Activated naive CD4-positive, alpha-beta T cell treated with anti-CD3 and anti-CD28 coated beads for 36 hours (primary cell): ENCODE measurements around the gene FBN2. TPM values are rescaled to one million over a fixed set of nuclear protein-coding genes. Genes with fewer than 3 reads are reported as not detected.

Experiments
- CTCF ChIA-PET: fragments of 350-600 bp; sonication (Branson Sonifier 250); formaldehyde crosslinking; loops from one replicate; lab custom pipeline; 2021; ENCODE audit warnings: antibody characterized with exemption; lab: Charles Lee
- DNase-seq: peaks from one replicate; pipeline ENCODE4 v3.0.0-alpha.2; 2020
- H3K27ac Mint-ChIP-seq: one replicate; pipeline ENCODE4 v1.8.0; 2021; ENCODE audit warnings: mild to moderate bottlenecking, mixed read lengths
- H3K27me3 Mint-ChIP-seq: one replicate; pipeline ENCODE4 v1.8.0; 2021; ENCODE audit warnings: low read depth, mixed read lengths
- H3K36me3 Mint-ChIP-seq: one replicate; pipeline ENCODE4 v1.8.0; 2021; ENCODE audit warnings: low read depth, mixed read lengths
- H3K4me1 Mint-ChIP-seq: one replicate; pipeline ENCODE4 v1.8.0; 2021; ENCODE audit warnings: low read depth, mixed read lengths
- H3K4me3 Mint-ChIP-seq: one replicate; pipeline ENCODE4 v1.8.0; 2021; ENCODE audit warnings: mild to moderate bottlenecking, moderate library complexity, mixed read lengths
- H3K9me3 Mint-ChIP-seq: one replicate; pipeline ENCODE4 v1.8.0; 2021; ENCODE audit warnings: mixed read lengths
- intact Hi-C: fragments of 100-400 bp; cut with micrococcal nuclease; formaldehyde crosslinking; loops from one replicate; pipeline ENCODE4 v1.15.1; 2023
- total RNA-seq, 2 experiments: library from RNA; stranded (reverse); gene quantifications; one replicate each; pipeline ENCODE4 v1.2.3, GENCODE V29; 2021

The FBN2 gene
- total RNA-seq, 2 experiments from 2014 or later: not detected

- CTCF ChIA-PET: no interaction called here
- no peaks in the 10 kb centered on the region for H3K4me1 Mint-ChIP-seq
- no peak for DNase-seq
- H3K27me3 Mint-ChIP-seq: no peaks in the 10 kb centered on the region
- H3K4me3 Mint-ChIP-seq: no peak overlapping the region
- intact Hi-C loops: no loop called here
- no peaks in the 10 kb centered on the region for H3K9me3 Mint-ChIP-seq
- no peak overlapping the region for H3K27ac Mint-ChIP-seq
- H3K36me3 Mint-ChIP-seq: no peaks in the 10 kb centered on the region
Observed at GRCh38 chr5:128435861-128436260, 102.2 kb downstream of the FBN2 start.

- intact Hi-C loops: no loop called here
- Mint-ChIP-seq H3K4me3 (no peak overlapping the region), H3K27me3 (no peaks in the 10 kb centered on the region), H3K36me3 (no peaks in the 10 kb centered on the region), H3K4me1 (no peaks in the 10 kb centered on the region), H3K27ac (no peak overlapping the region), H3K9me3 (no peaks in the 10 kb centered on the region)
- CTCF ChIA-PET: no interaction called here
- DNase-seq: no peak
Observed at GRCh38 chr5:128434993-128435392, 103.1 kb downstream of the FBN2 start.

- no peaks in the 10 kb centered on the region for H3K36me3 Mint-ChIP-seq
- CTCF ChIA-PET: no interaction called here
- DNase-seq: no peak
- no peaks in the 10 kb centered on the region for H3K27me3 Mint-ChIP-seq
- H3K4me3 Mint-ChIP-seq: no peak overlapping the region
- intact Hi-C loops: no loop called here
- H3K4me1 Mint-ChIP-seq: no peaks in the 10 kb centered on the region
- H3K9me3 Mint-ChIP-seq: no peaks in the 10 kb centered on the region
- no peak overlapping the region for H3K27ac Mint-ChIP-seq
Observed at GRCh38 chr5:128432913-128433440, 105.1 kb downstream of the FBN2 start.

- H3K36me3 Mint-ChIP-seq: no peaks in the 10 kb centered on the region
- CTCF ChIA-PET: no interaction called here
- H3K27me3 Mint-ChIP-seq: no peaks in the 10 kb centered on the region
- H3K4me1 Mint-ChIP-seq: no peaks in the 10 kb centered on the region
- H3K4me3 Mint-ChIP-seq: no peak overlapping the region
- DNase-seq: no peak
- H3K9me3 Mint-ChIP-seq: no peaks in the 10 kb centered on the region
- H3K27ac Mint-ChIP-seq: no peak overlapping the region
- intact Hi-C loops: no loop called here
Observed at GRCh38 chr5:128427921-128428320, 110.1 kb downstream of the FBN2 start.

- Mint-ChIP-seq H3K36me3 (no peaks in the 10 kb centered on the region), H3K4me3 (no peak overlapping the region), H3K27me3 (no peaks in the 10 kb centered on the region), H3K27ac (no peak overlapping the region), H3K9me3 (no peaks in the 10 kb centered on the region), H3K4me1 (no peaks in the 10 kb centered on the region)
- intact Hi-C loops: no loop called here
- no peak for DNase-seq
- CTCF ChIA-PET: no interaction called here
Observed at GRCh38 chr5:128426090-128426534, 111.9 kb downstream of the FBN2 start.

- no peak overlapping the region for H3K4me3 Mint-ChIP-seq
- H3K9me3 Mint-ChIP-seq: no peaks in the 10 kb centered on the region
- no peaks in the 10 kb centered on the region for H3K4me1 Mint-ChIP-seq
- intact Hi-C loops: no loop called here
- no peaks in the 10 kb centered on the region for H3K36me3 Mint-ChIP-seq
- DNase-seq: no peak
- H3K27me3 Mint-ChIP-seq: no peaks in the 10 kb centered on the region
- CTCF ChIA-PET: interaction anchor here (0.7 kb wide), 1 partner anchor 502 kb away, joined by 3 read pairs; no protein-coding TSS in a partner anchor
- no peak overlapping the region for H3K27ac Mint-ChIP-seq
Observed at GRCh38 chr5:128424646-128425045, 113.4 kb downstream of the FBN2 start.

GRCh38 chr5:128422612-128423011, 115.4 kb downstream of the FBN2 start:
- Mint-ChIP-seq H3K36me3 (no peaks in the 10 kb centered on the region), H3K27me3 (no peaks in the 10 kb centered on the region), H3K4me1 (no peaks in the 10 kb centered on the region), H3K27ac (no peak overlapping the region), H3K4me3 (no peak overlapping the region), H3K9me3 (peaks cover under 1% of the 10 kb centered on the region)
- intact Hi-C loops: no loop called here
- no peak for DNase-seq
- CTCF ChIA-PET: no interaction called here

GRCh38 chr5:128414469-128414868, 123.6 kb downstream of the FBN2 start:
- H3K36me3 Mint-ChIP-seq: no peaks in the 10 kb centered on the region
- no peak overlapping the region for H3K4me3 Mint-ChIP-seq
- H3K4me1 Mint-ChIP-seq: no peaks in the 10 kb centered on the region
- CTCF ChIA-PET: no interaction called here
- no peak for DNase-seq
- peaks cover 14% of the 10 kb centered on the region for H3K9me3 Mint-ChIP-seq
- intact Hi-C loops: no loop called here
- H3K27me3 Mint-ChIP-seq: no peaks in the 10 kb centered on the region
- no peak overlapping the region for H3K27ac Mint-ChIP-seq

GRCh38 chr5:128413356-128413755, 124.7 kb downstream of the FBN2 start:
- Mint-ChIP-seq H3K4me3 (no peak overlapping the region), H3K4me1 (no peaks in the 10 kb centered on the region)

GRCh38 chr5:128412145-128412930, 125.7 kb downstream of the FBN2 start:
- Mint-ChIP-seq H3K27ac (no peak overlapping the region), H3K9me3 (peaks cover 10% of the 10 kb centered on the region), H3K36me3 (no peaks in the 10 kb centered on the region), H3K4me1 (no peaks in the 10 kb centered on the region), H3K4me3 (no peak overlapping the region), H3K27me3 (no peaks in the 10 kb centered on the region)
- intact Hi-C loops: no loop called here
- CTCF ChIA-PET: no interaction called here
- DNase-seq: no peak

More at GRCh38 chr5:128413356-128413755, 124.7 kb downstream of the FBN2 start:
- no peaks in the 10 kb centered on the region for H3K27me3 Mint-ChIP-seq
- no peaks in the 10 kb centered on the region for H3K36me3 Mint-ChIP-seq
- H3K9me3 Mint-ChIP-seq: peaks cover 14% of the 10 kb centered on the region
- no peak for DNase-seq
- no peak overlapping the region for H3K27ac Mint-ChIP-seq
- intact Hi-C loops: no loop called here
- CTCF ChIA-PET: no interaction called here

GRCh38 chr5:128409166-128409800, 128.8 kb downstream of the FBN2 start:
- Mint-ChIP-seq H3K27ac (no peak overlapping the region), H3K4me3 (no peak overlapping the region), H3K9me3 (peaks cover 6% of the 10 kb centered on the region), H3K4me1 (no peaks in the 10 kb centered on the region), H3K36me3 (no peaks in the 10 kb centered on the region), H3K27me3 (no peaks in the 10 kb centered on the region)
- no peak for DNase-seq
- CTCF ChIA-PET: interaction anchor here (0.5 kb wide), 1 partner anchor 398 kb away, joined by 4 read pairs; no protein-coding TSS in a partner anchor
- intact Hi-C loops: no loop called here

GRCh38 chr5:128408622-128409021, 129.4 kb downstream of the FBN2 start:
- no peaks in the 10 kb centered on the region for H3K36me3 Mint-ChIP-seq
- CTCF ChIA-PET: no interaction called here
- no peak for DNase-seq
- intact Hi-C loops: no loop called here
- no peak overlapping the region for H3K27ac Mint-ChIP-seq
- no peak overlapping the region for H3K4me3 Mint-ChIP-seq
- H3K9me3 Mint-ChIP-seq: peaks cover 6% of the 10 kb centered on the region
- H3K4me1 Mint-ChIP-seq: no peaks in the 10 kb centered on the region
- H3K27me3 Mint-ChIP-seq: no peaks in the 10 kb centered on the region

GRCh38 chr5:128407944-128408343, 130.1 kb downstream of the FBN2 start:
- CTCF ChIA-PET: no interaction called here
- Mint-ChIP-seq H3K4me1 (no peaks in the 10 kb centered on the region), H3K36me3 (no peaks in the 10 kb centered on the region), H3K27me3 (no peaks in the 10 kb centered on the region), H3K4me3 (no peak overlapping the region), H3K9me3 (peaks cover 3% of the 10 kb centered on the region), H3K27ac (no peak overlapping the region)
- intact Hi-C loops: no loop called here
- DNase-seq: no peak
